Breast epithelium (tissue), 3 donors: ENCODE data around the gene C22orf15.

Experiments used
- CTCF ChIP-seq, 3 donors: fragments of 450-650 bp; IDR thresholded peaks; one replicate each; pipeline ENCODE4 v1.5.1; 2016 to 2017; ENCODE audit warnings: antibody characterized with exemption in 3 of 3, mild to moderate bottlenecking in 3 of 3, moderate library complexity in 3 of 3
- POLR2A ChIP-seq: fragments of 450-650 bp; IDR thresholded peaks from one replicate; pipeline ENCODE4 v1.6.1; 2016; ENCODE audit warnings: antibody characterized with exemption, mild to moderate bottlenecking, moderate library complexity

- TF ChIP-seq POLR2A (no peak), CTCF (IDR thresholded peaks at IDR 0.05) (no peak)
Observed at GRCh38 chr22:23718371-23719165, 44.2 kb upstream of the C22orf15 start.
